T follicular helper cell (primary cell): Measurements from ENCODE around the gene SLFNL1.

ENCODE experiments used
- DNase-seq: peaks from one replicate; pipeline ENCODE4 v3.0.0-alpha.2; 2020; ENCODE audit warnings: low read depth

SLFNL1 gene

DNA sequence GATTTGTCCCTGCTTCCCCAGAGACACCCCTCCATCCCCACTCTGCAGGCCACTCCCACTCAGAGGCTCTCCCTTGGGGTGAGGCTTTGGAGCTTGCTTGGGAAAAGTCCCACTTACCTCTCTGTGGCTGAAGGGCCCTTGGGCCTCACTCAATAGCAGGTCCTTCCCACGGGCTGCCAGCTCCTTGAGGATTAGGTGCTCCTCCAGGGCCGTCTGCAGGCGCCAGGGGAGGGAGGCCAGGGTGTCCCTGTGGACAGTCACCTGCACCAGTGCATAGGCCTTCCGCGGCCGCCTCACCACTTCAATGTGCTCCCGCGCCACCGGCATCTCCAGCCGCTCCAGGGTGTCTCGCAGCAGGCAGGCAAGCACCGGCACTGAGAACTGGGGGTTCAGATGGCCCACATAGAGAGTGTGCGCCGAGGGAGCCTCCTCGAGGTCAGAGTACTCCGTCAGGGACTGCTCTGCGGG lies 1.4 kb downstream of the SLFNL1 start:
- no peak for DNase-seq

DNA sequence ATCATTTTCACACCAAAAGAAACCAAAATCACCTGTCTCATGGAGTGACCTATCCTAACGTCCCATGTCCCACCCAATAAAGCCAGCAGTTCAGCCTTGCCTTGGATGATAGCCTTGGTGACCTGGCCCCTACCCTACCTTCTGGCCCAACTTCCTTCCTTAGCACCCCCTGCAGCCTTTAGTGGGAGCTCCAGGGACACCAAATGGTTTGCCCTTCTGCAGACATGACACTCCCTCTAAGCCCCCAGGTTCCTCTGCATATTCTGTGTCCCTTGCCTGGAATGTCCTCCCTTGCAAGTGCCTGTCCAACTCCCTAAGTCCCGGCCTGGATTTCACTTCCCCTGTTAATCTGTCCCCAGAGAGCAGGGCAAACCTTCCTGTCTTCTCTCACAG lies 2.2 kb downstream of the SLFNL1 start:
- no peak for DNase-seq

DNA sequence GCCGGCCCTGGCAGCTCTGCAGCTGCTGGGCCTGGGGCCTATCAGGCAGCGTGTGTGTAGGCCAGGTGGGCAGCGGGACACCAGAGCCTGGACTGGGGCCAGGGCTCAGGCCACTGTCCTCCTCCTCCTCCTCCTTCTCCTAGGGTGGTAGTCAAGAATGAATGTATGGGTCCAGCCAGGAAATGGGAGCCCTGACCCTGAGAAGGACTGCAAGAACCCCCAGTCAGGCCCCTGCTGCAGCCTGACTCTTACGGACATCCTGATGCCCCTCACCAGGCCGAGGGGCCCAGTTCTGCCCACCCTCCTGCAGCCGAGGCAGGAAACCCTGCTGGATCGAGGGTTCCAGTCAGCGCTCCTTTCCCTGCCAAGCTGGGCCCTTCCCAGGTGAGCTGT lies 3.5 kb downstream of the SLFNL1 start:
- no peak for DNase-seq

DNA sequence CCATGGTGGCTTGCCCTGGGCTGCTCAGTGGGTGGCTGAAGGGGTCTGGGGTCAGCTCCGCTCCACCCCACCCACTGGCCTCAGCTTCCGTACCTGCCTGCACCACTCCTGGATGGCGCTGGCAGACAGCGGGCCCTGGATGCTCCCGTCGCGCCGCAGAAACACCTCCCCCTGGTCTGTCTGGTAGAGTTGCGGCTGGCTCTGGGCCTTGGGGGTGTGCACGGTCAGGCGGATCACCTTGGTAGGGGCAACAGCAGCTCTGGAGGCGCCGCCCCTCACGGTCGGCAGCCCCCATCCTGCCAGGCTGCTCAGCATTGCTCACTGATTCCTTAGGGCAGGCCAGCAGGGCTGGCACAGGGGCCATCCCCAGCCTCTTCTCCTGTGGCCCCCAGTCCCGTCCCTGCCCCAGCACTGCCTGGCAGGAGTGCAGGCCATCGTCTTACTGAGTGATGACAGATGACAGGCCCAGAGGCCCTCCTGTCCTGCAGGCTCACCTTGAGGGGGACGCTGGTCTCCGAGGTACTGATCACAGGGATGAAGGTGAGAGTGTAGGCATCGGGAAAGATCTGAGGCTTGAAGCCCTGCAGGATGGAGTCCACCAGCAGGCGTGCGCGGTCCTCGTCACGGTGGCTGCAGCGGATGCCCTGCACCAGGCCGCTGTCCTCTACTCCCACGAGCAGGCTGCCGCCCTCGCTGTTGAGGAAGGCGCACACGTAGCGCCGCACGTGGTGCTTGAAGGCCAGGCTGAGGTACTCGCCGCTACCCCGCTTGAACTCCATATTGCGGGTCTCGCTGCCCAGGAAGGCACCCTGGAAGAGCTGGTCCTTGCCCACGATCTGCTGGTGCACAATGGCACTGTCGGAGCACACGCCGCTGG lies 4.1 kb downstream of the SLFNL1 start:
- no peak for DNase-seq

DNA sequence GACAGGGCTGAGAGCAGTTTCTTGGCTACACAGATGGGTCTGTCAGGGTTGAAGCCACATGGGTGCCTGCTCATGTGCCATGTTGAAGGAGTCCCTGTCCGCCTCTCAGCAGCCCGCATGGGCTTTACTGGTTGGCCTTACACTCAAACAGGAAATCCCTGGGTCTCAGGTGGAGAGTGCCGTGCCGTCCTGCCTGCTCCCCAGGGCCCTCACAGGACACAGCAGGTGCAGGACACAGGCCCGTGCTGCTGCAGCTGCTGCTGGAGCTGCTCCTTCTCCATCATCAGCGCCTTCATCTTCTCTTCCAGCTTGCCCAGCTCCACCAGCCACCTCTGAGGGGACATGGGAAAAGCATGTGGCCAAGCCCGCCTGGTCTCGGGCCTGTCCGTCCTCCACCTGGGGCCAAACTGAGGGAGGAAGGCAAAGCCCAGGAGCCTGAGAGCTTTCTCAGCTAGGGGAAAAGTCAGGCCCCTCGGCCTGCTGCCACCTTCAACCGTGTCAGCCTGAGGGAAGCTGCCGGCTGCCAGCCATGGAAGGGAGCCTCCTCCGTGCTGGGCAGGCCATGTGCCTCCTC lies 5.5 kb downstream of the SLFNL1 start:
- DNase-seq, result no peak

DNA sequence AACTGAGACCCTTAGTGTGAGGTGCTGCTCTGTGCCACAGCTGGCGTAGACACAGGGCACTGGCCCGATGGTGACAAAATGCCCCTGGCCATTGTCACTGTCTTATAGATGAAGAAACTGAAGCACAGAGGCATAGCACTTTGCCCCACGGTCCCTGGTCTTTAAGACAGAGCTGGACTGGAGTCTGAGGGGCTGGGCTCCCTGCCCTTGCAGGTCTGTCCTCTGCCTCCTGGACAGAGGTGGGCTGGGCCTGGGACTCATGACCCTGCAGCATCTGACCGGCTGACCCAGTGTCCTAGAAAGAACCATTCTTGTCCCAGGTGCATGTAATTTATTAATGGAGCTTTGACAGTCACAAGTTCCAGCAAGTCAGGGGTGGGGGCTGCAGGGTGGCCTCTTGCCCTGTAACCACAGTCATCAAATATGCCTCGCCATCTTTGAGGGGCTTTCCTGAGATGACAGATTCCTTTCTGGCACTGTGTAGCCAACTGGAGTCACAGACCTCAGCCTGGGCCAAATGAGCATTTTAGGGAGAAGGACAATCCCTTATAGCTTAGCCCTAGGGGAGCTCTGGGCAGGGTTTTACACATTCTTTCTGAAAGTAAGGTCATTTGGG lies 6.1 kb downstream of the SLFNL1 start:
- DNase-seq, result no peak

DNA sequence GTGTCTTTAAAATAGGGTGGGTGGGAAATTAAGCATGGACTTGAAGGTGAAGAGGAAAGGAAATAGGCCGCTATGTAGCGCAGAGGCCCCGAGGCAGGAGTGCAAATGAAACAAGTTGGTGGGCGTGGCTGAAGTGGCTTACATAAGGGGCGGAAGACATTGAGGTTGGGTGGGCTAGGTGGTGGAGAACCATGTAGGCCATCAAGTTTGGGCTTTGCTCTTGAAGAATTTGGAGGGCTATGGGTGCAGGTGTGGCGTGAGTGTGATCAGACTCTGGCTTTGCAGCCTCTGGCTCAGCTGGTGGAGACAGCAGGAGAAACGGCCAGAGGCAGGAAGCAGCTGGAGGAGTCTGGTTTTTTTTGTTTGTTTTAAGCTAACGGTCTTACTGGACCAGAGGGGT lies 6.7 kb downstream of the SLFNL1 start:
- DNase-seq, result no peak

DNA sequence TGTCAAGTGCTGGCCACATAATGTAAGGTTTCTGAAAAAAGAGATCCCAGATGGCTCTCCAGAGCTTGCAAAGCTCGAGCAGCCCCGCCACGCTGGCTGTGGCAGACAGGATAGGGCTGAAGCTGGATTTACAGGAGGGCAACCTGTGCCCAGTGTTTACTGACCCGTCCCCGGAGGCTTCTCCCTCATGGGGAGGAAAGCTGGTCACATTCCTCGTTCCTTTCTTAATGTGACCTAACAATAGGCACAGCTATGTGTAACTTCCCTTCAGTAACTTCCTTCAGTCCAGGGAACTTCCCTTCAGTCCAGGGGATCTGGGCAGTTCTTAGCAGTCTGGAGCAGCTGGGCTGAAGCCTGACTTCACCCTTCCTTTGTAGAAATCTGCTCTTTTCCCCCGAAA lies 7.7 kb downstream of the SLFNL1 start:
- no peak for DNase-seq

DNA sequence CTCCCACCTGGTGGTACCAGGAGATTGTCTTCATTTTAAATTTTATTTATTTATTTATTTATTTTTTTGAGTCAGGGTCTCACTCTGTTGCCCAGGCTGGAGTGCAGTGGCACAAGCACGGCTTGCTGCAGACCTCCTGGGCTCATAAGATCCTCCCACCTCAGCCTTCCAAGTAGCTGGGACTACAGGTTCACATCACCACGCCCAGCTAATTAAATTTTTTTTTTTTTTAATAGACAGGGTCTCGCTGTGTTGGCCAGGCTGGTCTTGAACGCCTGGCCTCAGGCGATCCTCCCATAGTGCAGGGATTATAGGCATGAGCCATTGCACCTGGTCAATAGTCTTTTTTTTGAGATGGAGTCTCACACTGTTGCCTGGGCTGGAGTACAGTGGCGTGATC lies 8.5 kb downstream of the SLFNL1 start:
- DNase-seq, result no peak

DNA sequence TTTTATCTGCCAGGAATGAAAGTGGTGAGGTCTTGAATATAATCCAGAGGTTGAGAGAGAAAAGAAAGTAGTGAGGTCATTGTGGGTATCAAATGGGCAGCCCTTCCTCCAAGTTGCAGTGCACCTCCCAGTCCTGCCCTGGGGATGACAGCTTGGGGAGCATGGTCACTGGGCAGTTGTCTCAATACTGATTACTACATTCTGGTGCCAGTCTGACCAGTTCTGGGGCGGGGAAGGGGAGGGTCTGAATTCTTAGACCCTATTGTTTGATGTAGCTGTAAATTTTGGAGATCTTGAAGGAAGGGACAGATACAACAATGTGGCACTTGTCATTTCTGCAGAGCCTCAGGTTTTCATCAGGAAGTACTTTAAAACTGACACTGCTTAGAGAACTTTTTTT lies 11.2 kb downstream of the SLFNL1 start:
- no peak for DNase-seq

DNA sequence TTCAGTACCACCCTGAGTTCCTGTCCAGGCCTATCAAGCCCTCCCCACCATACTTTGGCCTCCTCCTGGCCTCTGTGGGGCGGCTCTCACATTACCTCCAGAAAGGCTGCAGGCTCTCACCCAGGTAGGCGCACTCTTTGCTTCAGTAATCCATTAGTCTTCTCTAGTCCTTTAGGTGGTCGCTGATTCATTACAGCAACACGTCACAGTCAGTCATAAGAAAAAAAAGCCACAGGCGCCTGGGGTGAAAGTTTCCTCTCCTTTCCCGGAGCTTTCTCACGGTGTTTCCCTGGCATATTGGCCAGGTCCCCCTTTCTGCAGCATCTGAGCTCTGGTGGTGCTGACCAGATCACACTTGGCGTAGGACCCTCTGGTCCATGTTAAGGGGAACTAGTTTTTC lies 12.1 kb downstream of the SLFNL1 start:
- DNase-seq, result no peak

DNA sequence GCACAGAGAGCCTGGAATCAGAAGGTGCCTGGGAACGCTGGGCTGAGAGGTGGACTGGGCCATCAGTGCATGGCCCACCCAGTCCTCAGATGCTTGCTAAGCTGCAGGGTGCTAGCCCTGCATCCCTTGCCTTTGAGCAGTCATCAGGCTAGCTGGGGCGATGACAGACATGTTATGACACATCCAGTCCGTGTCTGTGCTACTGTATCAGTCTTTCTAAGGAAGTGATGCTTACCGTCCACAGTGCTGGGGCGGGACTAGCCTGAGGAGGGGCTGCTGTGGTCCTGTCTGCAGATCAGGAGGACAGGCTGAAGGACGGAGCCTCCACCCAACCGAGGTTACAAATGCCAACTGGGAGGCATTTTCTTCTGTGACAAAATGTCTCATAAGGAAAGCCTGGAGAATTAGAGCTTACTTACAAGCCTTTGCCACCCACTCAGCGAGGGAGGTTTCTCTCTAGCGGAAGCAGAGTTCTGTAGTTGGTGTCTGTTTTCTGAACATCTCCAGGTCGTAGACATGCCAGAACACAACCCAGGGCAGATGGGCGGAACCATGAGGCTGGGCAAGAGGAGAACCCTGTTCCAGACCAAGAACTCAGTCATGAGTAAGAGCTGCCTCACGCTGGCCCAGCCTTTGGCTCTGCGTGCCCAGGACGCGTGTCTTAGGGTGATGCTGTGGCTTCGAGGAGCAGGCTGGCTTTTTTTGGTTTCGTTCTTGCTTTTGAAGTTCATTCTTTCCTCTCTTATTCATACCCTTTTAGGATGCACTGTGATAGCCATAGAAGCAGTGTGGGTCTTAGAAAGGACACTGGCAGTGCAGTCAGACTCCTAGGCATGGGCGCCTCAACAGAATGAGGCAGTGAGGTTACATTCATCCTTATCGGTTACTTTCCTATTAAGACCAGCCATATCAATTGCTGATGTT lies 14.3 kb downstream of the SLFNL1 start:
- DNase-seq, result no peak

DNA sequence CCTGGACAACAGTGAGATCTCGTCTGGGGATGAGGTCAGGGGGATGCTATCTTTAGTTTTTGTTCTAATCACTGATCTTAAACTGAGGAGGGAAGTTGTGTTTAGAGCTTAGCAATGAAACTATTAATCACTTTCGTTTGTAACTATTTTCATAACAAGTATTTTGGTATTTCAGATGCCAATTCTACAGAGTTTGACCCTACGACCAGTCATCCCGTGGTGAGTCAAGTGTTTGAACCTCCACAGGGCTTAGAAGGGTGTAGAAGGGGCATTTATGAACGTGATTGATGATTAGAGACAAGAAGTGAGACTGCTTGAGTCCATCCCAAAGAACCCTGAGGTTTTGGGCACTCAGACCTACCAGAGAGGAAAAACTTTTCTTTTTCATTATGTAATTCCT lies 15.6 kb downstream of the SLFNL1 start:
- no peak for DNase-seq

DNA sequence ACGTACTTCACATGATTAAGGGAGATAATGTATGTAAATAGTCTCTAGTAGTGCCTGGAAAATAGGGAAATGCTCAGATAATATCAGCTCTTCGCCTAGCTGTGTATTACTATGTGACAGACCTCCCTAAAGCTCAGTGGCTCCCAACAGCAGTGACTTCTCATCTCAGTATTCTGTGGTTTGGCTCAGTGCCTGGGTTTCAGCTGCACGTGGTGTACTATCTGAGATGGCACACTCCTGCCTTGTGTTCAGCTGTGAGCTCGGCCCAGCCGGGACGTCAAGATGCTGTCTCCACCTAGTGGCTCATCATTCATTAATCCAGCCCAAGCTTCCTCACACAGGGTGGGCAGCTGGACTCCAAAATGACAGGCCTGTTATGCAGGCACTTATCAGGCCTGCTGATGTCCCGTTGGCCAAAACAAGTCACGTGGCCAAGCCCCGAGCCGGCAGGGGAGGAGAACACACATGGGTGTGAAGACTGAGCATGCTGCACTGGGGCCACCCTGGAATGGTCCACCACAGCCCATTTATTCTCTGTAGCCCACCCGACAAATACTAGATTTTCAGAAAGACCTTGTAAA lies 17.8 kb downstream of the SLFNL1 start:
- peak; percentile 83 for DNase-seq

DNA sequence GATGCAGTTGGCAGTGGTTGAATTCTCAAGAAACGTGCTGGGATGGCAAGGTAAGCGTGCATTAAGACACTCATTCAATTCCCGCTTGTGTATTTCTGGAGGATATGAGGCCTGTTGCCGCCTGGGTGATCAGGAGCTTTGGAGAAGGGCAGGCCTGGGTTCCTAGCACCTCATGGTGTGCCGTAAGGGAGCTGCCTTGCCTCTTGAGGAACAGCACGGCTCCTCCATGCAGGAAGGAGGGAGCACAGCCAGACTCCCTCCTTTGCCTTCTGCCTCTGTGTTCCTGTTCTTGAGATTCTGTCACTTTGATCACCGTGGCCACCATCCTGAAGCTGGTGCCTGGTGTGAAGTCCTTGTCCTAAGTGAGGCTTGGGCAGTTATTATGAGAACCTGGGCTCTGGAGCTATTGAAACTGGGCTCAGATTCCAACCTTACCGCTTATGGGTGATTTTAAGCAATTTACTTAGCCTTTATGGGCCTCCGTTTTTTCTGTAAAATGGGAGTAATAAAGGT lies 18.3 kb downstream of the SLFNL1 start:
- no peak for DNase-seq

DNA sequence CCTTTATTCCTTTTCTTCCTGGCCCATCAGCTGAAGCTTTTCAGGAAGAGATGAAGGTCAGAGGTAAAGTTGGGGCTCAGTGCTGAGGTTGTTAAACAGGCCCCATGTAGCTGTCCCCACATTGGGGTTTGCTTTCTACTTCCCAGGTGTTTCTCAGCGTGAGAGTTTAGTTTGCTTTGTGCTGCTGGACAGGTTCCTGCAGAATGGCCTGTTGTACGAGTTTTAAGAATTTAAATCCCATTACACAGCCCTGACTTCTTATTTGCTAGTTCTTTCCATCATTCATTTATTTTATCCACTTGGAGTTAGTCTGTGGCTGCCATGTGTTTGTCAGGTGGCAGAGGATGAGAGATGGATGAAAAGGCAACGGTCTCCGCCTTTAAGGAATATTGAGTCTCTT lies 22.9 kb downstream of the SLFNL1 start:
- DNase-seq, result no peak

DNA sequence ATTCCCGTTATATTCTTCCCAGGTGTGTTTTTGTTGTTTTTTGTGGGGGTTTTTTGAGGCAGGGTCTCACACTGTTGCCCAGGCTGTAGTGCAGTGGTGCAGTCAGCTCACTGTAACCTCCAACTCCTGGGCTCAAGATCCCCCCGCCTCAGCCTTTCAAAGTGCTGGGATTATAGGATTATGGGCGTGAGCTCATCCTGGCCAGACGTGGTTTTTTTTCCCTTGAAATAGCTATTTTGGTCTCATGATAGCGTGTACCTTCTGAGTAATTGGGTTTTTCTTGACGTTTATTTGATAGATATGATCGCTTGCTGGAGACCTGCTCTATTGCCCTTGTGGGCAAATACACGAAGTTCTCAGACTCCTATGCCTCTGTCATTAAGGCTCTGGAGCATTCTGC lies 24.4 kb downstream of the SLFNL1 start:
- DNase-seq, result no peak

DNA sequence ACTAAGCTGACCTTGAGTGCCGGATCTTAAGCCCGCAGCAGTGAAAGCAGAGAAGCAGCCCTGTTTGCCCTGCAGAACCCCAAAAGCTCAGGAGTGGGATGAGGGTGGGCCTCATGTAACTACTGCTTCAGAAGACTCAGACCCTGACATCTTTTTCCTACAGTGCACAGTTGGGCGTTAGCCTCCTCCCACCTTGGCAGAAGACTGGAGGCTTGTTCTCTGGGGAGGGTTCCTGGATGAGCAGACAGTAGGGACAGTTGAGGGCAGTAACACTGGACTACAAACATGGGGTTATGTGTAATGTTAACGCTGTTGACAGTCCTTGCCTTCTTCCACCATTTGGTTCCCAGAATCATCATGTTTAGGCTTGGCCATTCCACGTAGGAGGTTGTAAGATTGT lies 32.5 kb downstream of the SLFNL1 start:
- no peak for DNase-seq

DNA sequence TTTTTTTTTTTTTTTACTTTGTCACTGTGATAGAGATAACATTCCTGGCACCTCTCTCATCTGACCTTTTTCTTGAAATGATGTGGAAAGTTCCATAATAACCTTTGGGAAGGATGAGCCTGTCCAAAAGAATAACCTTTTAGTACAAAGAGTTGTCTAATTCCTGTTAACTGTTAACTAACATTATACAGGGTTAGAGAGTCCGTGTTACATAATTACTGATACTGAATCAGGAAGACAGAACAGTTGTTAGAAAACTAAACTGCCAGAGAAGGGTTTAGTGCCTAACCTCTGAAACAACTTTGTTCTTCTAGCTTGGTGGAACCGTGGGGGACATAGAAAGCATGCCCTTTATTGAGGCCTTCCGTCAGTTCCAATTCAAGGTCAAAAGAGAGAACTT lies 33.2 kb downstream of the SLFNL1 start:
- DNase-seq, result no peak

DNA sequence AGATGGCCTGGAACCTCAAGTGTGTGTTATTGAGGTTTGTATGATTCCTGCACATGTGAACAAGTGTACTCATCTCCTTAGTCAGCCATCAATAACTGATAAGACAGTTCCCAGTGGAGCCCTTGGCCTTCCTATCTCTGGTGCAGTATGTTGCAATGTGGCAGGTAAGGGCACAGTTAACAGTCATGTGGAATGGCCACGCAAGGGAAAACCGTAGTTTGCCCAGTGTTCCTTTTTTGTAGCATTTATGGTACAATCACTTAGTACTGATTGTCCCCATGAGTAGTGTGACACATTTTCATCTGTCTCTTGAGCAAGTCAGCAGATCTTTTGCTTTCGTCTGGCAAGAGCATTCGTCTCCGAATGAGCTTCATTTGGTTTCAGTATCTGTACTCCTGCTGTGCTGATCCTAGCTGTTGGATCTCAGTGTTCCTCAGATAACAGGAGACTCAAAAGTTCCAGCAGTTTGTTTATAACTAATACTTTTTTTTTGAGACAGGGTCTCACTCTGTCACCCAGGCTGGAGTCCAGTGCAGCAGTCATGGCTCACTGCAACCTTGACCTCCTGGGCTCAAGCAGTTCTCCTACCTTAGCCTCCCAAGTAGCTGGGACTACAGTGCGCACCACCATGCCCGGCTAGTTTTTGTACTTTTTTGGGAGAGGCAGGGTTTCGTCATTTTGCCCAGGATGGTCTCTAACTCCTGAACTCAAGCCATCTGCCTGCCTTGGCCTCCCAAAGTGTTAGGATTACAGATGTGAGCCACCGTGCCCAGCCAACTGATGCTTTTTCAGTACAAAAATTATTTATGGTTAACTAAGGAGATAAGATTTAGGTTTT lies 33.9 kb downstream of the SLFNL1 start:
- no peak for DNase-seq

DNA sequence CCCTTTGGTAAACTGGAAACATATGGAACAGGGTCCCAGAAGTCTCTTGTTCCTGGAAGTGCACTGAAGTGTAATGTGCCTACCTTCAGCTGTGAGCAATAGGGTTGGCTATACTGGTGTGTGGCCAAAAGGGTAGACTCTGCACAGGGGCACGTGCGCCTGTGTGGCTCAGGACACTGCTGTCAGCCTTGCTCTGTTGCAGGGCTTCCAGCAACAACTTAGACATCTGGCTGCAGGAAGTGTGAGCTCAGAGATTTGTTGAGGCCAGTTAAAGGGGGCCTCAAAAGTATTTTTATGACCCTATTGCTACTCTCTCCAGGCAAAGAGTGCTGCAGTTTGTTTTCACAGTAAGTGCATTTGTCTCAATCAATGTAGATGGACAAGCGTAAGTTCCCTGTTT lies 34.6 kb downstream of the SLFNL1 start:
- DNase-seq, result no peak
